Measurements from ENCODE around the gene PTPRK.

The PTPRK gene

DNA sequence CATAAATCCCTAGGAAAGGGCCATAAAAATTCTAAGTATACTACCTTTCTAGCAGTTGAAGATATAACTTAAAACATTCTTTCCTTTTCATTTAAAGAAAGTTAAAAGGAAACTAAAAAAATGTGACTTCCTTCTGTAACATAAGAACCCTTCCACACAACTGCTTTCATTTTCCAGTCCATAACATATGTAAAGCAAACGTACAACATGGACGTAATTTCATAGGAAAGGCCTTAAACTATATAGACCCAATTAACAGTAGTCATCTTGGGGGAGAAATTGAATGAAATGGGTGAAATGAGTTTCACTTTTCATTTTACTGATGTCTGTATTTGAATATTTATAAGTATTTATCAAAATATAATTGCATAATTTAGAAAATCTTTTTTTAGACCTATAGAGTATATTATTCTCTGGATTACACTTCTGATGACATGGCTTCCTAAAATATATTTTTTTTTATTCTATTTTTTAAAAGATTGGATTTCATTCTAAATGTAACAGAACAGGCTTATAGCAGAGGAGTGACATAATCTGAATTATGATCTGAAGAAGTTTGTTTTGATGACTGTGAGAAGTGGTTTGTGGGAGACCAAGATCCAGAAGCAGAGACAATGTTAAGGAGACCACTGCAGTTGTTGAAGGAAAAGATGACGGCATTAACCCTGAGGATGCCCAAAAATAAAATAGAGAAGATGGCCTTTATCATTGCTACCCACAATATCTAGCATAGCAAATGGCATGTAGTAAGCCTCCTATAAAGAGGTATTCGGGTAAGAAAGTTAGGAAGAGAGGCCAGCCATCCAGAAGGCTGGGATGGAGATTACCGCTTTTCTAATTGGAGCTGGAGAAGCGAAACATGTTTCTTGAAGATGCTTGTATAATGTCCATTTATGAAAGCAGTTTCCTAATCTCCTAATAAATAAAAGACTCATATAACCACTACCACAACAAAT lies 260.4 kb downstream of the PTPRK start:
- Histone ChIP-seq H3K27ac (ENCODE audit: insufficient read depth, low read depth, low read length, poor library complexity, severe bottlenecking) (no peak overlapping the region), H3K9me3 (ENCODE audit: control insufficient read depth, low read length) (no peaks in the 10 kb centered on the region), H3K4me3 (ENCODE audit: insufficient read depth, low read depth, low read length) (no peak overlapping the region), H3K27me3 (ENCODE audit: control insufficient read depth, insufficient read depth, low read length, poor library complexity, severe bottlenecking) (no peaks in the 10 kb centered on the region), H3K4me1 (ENCODE audit: control insufficient read depth, insufficient read depth, low read length) (no peaks in the 10 kb centered on the region), H3K36me3 (ENCODE audit: control insufficient read depth, insufficient read depth, low read length) (no peaks in the 10 kb centered on the region)
- 90 to 95% methylated on average over 6 of the region's 6 CpGs for WGBS, 2 experiments

GRCh38 chr6:128259029-128259724 lies 261.2 kb downstream of the PTPRK start:
- Histone ChIP-seq H3K36me3 (ENCODE audit: control insufficient read depth, insufficient read depth, low read length) (no peaks in the 10 kb centered on the region), H3K4me3 (ENCODE audit: insufficient read depth, low read depth, low read length) (no peak overlapping the region), H3K9me3 (ENCODE audit: control insufficient read depth, low read length) (no peaks in the 10 kb centered on the region), H3K4me1 (ENCODE audit: control insufficient read depth, insufficient read depth, low read length) (no peaks in the 10 kb centered on the region), H3K27me3 (ENCODE audit: control insufficient read depth, insufficient read depth, low read length, poor library complexity, severe bottlenecking) (no peaks in the 10 kb centered on the region), H3K27ac (ENCODE audit: insufficient read depth, low read depth, low read length, poor library complexity, severe bottlenecking) (no peak overlapping the region)
- 86 to 95% methylated on average over 1 to 2 of the region's 2 CpGs for whole genome bisulfite sequencing, 2 experiments

DNA sequence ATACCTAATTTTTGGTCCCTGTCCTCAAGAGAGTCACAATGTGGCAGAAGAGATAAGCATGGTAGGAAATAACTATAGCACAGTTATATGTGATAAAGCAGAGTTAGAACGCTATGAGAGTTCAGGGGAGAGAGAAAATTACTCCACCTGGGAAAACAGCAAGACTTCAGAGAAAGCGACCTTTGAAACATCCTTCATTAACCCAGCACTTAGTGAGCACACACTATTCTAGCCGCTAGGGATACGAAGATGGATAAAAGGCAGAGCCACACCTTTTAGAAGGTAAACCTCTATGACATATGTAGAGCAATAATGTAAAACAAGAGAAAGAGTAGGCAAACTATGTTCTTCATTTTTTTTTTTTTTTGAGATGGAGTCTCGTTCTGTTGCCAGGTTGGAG lies 264.3 kb downstream of the PTPRK start:
- H3K36me3 ChIP-seq (ENCODE audit: control insufficient read depth, insufficient read depth, low read length) = no peaks in the 10 kb centered on the region
- no peak overlapping the region for H3K27ac ChIP-seq (ENCODE audit: insufficient read depth, low read depth, low read length, poor library complexity, severe bottlenecking)
- no peaks in the 10 kb centered on the region for H3K9me3 ChIP-seq (ENCODE audit: control insufficient read depth, low read length)
- H3K4me3 ChIP-seq (ENCODE audit: insufficient read depth, low read depth, low read length) = no peak overlapping the region
- H3K27me3 ChIP-seq (ENCODE audit: control insufficient read depth, insufficient read depth, low read length, poor library complexity, severe bottlenecking) = no peaks in the 10 kb centered on the region
- H3K4me1 ChIP-seq (ENCODE audit: control insufficient read depth, insufficient read depth, low read length) = no peaks in the 10 kb centered on the region
- 86 to 94% methylated on average over 5 of the region's 5 CpGs for WGBS, 2 experiments

DNA sequence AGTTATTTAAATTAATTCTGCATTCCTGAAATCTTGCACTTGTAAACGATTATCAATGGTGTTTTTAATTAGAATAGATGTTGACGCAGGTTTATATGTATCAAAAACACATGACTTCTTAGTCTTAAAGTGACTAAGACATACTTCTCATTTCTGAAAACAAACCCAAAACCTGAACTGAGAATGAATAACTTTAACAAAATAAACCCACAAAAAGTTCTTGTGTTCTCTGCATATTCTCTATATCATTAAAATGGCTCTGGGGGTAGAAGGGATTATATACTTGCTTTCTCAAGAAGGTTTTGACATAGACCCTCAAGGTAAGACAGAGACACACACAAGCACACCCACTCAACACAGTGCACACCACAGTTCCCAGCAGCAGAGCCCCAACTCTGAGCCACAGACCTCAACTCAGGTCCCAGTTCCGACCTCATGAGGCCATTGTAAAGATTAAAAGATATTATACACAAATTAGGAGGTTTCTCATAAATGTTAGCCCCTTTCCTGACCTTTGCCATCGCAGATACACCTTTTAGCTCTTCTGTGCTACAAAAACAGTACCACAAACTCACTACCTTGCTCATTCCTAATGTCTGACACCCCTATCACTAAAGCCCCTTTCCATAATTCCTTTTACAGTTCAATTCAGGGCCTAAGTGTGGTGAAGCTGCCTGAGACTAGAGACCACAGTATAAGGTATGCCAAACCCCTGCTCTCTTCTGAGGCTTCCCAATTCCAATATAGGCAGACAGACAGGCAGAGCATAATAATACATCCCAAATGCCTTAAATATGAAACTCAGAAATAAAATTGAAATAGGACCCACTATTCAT lies 267.8 kb downstream of the PTPRK start:
- H3K36me3 ChIP-seq (ENCODE audit: control insufficient read depth, insufficient read depth, low read length) = no peaks in the 10 kb centered on the region
- WGBS, 2 experiments = 88 to 93% methylated on average over 1 to 4 of the region's 4 CpGs
- no peak overlapping the region for H3K27ac ChIP-seq (ENCODE audit: insufficient read depth, low read depth, low read length, poor library complexity, severe bottlenecking)
- H3K27me3 ChIP-seq (ENCODE audit: control insufficient read depth, insufficient read depth, low read length, poor library complexity, severe bottlenecking) = no peaks in the 10 kb centered on the region
- no peaks in the 10 kb centered on the region for H3K9me3 ChIP-seq (ENCODE audit: control insufficient read depth, low read length)
- no peaks in the 10 kb centered on the region for H3K4me1 ChIP-seq (ENCODE audit: control insufficient read depth, insufficient read depth, low read length)
- no peak overlapping the region for H3K4me3 ChIP-seq (ENCODE audit: insufficient read depth, low read depth, low read length)

DNA sequence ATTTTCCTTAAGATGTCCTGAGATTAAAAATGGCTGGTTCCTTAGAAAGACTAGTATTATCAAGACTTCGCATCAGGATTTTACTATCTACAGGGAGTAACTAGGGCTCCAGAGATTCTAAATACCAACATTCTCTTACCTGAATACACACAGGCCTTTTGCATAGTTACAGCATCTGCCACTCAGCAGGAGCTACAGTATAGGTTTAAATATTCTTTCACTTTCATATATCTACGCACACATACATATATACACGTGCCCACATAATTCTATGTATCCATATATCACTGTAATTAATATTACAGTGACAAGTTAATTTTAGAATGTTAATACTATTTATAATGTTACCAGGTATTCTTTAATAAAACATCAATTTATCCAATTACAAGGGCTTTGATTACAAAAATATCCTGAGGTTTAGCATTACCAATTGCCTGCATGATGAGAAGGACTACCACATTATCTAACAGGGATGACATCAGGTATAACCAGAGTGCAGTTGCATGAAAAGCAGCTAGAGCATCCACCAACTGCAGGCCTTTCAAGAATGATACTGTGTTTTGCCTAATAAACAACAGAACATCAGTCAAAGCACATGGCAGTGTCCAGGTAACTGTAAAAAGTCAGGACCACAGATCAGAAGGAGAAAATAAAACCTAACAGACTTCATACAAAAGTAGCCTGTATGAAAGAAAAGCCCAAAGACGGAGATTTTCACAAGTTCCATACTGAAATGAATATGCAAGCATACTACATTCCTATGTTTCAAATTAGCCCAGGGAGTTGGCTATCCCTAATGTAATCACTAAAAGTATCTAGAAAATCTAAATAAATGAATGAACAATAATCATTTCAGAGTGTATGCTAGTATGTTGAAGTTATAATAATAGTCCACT lies 268.7 kb downstream of the PTPRK start:
- no peak overlapping the region for H3K4me3 ChIP-seq (ENCODE audit: insufficient read depth, low read depth, low read length)
- H3K9me3 ChIP-seq (ENCODE audit: control insufficient read depth, low read length) = no peaks in the 10 kb centered on the region
- 93 to 94% methylated on average over 2 to 3 of the region's 4 CpGs for WGBS, 2 experiments

DNA sequence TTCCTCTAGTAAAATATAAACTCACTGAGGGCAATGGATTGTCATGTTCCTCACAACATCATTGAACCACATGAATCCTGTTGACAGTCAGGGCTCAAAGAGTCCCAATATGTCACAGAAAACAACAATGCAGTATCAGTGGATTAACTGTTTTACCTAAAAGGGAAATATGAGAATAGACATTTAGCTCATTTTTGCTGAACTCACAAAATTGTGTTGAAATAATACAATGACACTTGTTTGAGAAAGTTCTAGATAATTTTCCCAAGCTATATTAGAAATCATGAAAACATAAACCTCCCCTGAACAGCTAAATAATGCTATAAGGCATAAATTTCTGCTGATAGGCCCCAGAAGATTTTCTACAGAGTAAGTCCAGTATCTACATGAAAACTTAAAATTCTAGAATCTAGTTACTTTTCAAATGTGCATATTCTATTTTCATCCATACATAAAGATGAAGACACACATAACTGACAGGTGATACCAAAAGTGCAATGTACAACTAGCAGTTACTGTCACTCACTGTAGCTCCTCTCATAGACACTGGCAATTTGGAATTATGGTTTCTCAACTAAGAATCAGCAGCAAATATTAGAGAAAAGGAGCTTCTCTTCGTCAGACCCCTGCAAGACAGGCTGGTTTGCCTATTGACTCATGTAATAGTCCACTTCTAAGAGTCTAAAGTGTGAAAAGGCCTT lies 269.9 kb downstream of the PTPRK start:
- Histone ChIP-seq H3K36me3 (ENCODE audit: control insufficient read depth, insufficient read depth, low read length) (no peaks in the 10 kb centered on the region), H3K4me1 (ENCODE audit: control insufficient read depth, insufficient read depth, low read length) (peaks cover 6% of the 10 kb centered on the region), H3K9me3 (ENCODE audit: control insufficient read depth, low read length) (no peaks in the 10 kb centered on the region), H3K27ac (ENCODE audit: insufficient read depth, low read depth, low read length, poor library complexity, severe bottlenecking) (no peak overlapping the region), H3K4me3 (ENCODE audit: insufficient read depth, low read depth, low read length) (no peak overlapping the region), H3K27me3 (ENCODE audit: control insufficient read depth, insufficient read depth, low read length, poor library complexity, severe bottlenecking) (no peaks in the 10 kb centered on the region)
- WGBS, 2 experiments = 88 to 100% methylated on average over 1 of the region's 1 CpG

More for the DNA sequence above, 268.7 kb downstream of the PTPRK start:
- Histone ChIP-seq H3K27ac (ENCODE audit: insufficient read depth, low read depth, low read length, poor library complexity, severe bottlenecking) (no peak overlapping the region), H3K4me1 (ENCODE audit: control insufficient read depth, insufficient read depth, low read length) (peaks cover 3% of the 10 kb centered on the region), H3K27me3 (ENCODE audit: control insufficient read depth, insufficient read depth, low read length, poor library complexity, severe bottlenecking) (no peaks in the 10 kb centered on the region), H3K36me3 (ENCODE audit: control insufficient read depth, insufficient read depth, low read length) (no peaks in the 10 kb centered on the region)

DNA sequence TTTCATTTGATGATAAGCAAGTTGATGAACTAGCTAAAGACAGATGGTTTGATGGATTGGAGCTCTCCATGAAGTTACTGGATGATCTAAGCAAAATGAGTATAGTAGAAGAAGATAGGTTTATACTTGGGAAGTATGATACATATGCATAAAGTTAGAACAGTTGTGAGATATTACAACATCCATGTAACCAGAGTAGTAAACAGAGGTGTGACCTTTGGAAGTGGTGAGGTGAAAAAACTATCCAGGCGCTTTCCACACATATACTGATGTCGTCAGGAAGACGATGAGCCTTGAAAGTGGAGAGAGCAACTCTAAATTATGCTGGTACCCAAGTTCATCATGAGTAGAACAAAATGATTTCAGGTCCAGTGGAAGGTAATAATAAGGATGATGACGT lies 271.0 kb downstream of the PTPRK start:
- 93 to 96% methylated on average over 4 of the region's 4 CpGs for WGBS, 2 experiments
- no peak overlapping the region for H3K4me3 ChIP-seq (ENCODE audit: insufficient read depth, low read depth, low read length)
- H3K27me3 ChIP-seq (ENCODE audit: control insufficient read depth, insufficient read depth, low read length, poor library complexity, severe bottlenecking) = no peaks in the 10 kb centered on the region
- H3K4me1 ChIP-seq (ENCODE audit: control insufficient read depth, insufficient read depth, low read length) = peaks cover 6% of the 10 kb centered on the region
- H3K9me3 ChIP-seq (ENCODE audit: control insufficient read depth, low read length) = no peaks in the 10 kb centered on the region
- H3K36me3 ChIP-seq (ENCODE audit: control insufficient read depth, insufficient read depth, low read length) = no peaks in the 10 kb centered on the region
- H3K27ac ChIP-seq (ENCODE audit: insufficient read depth, low read depth, low read length, poor library complexity, severe bottlenecking) = no peak overlapping the region

- Histone ChIP-seq H3K27me3 (ENCODE audit: control insufficient read depth, insufficient read depth, low read length, poor library complexity, severe bottlenecking) (no peaks in the 10 kb centered on the region), H3K4me1 (ENCODE audit: control insufficient read depth, insufficient read depth, low read length) (peaks cover 6% of the 10 kb centered on the region), H3K4me3 (ENCODE audit: insufficient read depth, low read depth, low read length) (no peak overlapping the region), H3K27ac (ENCODE audit: insufficient read depth, low read depth, low read length, poor library complexity, severe bottlenecking) (no peak overlapping the region), H3K9me3 (ENCODE audit: control insufficient read depth, low read length) (no peaks in the 10 kb centered on the region), H3K36me3 (ENCODE audit: control insufficient read depth, insufficient read depth, low read length) (no peaks in the 10 kb centered on the region)
- WGBS, 2 experiments = 91% methylated on average over 5 of the region's 7 CpGs
These were observed 273.7 kb downstream of the PTPRK start for GRCh38 chr6:128246472-128247260.
